Progenitor cell of endocrine pancreas (in vitro differentiated cells): Measurements from ENCODE around the gene LEFTY2. TPM values are rescaled to one million over a fixed set of nuclear protein-coding genes. Genes with fewer than 3 reads are reported as not detected.

Experiments
- DNase-seq: peaks from one replicate; pipeline ENCODE4 v3.0.0; 2021; ENCODE audit warnings: low spot score; ENCODE audit not compliant: unreplicated experiment
- H3K27ac Mint-ChIP-seq: 2 replicates; pipeline ENCODE4 v1.8.0; 2021; ENCODE audit warnings: mild to moderate bottlenecking, moderate library complexity, mixed read lengths
- H3K27me3 Mint-ChIP-seq: 2 replicates; pipeline ENCODE4 v1.8.0; 2021; ENCODE audit warnings: mixed read lengths
- H3K36me3 Mint-ChIP-seq: 2 replicates; pipeline ENCODE4 v1.8.0; 2022; ENCODE audit warnings: mixed read lengths; ENCODE audit not compliant: insufficient read depth
- H3K4me1 Mint-ChIP-seq: 2 replicates; pipeline ENCODE4 v1.8.0; 2021; ENCODE audit warnings: low read depth, mixed read lengths
- H3K4me3 Mint-ChIP-seq: 2 replicates; pipeline ENCODE4 v1.8.0; 2021; ENCODE audit warnings: low read depth, mild to moderate bottlenecking, moderate library complexity, mixed read lengths
- H3K9me3 Mint-ChIP-seq: 2 replicates; pipeline ENCODE4 v1.8.0; 2021; ENCODE audit warnings: low read depth, mixed read lengths
- total RNA-seq: library from RNA; stranded (reverse); gene quantifications from 2 replicates; pipeline ENCODE4 v1.2.1, GENCODE V29; 2021
- TF ChIP-seq, protein P1 (sequence below): fragments of 200-600 bp; sonication (generic); IDR thresholded peaks from one replicate; pipeline ENCODE4 v1.5.0; 2021; ENCODE audit warnings: antibody characterized with exemption, mild to moderate bottlenecking; ENCODE audit not compliant: unreplicated experiment

The LEFTY2 gene
- total RNA-seq, 1 donor from 2014 or later = 0.22 TPM

DNA sequence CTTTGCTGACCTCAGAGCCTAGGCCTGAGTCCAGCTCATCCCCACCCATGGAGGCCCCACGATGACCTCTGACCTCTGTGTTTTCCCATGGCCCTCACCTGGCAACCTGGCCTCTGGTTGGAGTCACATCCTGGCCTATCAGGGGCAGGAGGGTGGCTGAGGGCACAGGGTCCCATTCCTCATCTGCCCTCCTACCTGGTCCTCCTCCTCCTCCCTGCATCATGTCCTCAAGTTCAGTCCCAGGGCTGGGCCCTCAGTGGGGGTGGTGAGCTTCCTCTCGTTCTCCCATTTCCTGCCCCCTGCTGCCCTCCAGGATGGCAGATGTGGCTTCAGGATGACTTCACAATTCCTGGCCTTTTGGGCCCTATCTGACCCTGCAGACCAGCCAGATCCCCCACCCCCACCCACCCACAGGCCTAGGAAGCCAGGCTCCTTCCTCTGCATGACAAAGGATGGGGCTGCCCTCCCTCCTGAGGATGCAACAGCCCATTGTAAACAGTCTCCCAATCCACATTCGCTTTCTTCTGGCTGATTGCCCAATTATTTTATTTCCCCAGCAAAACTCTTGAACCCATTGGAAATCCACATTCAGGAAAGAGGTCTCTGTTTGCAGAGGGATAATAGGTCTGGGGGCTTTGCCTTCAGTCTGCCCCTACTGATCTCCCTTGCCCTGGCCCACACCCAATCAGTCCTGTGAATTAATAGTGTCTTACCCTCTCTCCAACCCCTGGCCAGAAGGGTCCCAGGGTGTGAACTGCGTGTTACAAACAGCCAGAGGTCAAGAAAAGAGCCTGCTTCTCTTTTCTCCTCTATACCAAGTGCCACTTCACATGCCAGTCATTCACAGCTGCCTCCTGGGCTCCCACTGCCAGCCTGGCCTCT is 41.7 kb downstream of the LEFTY2 start:
- H3K4me3 Mint-ChIP-seq = no peak overlapping the region

DNA sequence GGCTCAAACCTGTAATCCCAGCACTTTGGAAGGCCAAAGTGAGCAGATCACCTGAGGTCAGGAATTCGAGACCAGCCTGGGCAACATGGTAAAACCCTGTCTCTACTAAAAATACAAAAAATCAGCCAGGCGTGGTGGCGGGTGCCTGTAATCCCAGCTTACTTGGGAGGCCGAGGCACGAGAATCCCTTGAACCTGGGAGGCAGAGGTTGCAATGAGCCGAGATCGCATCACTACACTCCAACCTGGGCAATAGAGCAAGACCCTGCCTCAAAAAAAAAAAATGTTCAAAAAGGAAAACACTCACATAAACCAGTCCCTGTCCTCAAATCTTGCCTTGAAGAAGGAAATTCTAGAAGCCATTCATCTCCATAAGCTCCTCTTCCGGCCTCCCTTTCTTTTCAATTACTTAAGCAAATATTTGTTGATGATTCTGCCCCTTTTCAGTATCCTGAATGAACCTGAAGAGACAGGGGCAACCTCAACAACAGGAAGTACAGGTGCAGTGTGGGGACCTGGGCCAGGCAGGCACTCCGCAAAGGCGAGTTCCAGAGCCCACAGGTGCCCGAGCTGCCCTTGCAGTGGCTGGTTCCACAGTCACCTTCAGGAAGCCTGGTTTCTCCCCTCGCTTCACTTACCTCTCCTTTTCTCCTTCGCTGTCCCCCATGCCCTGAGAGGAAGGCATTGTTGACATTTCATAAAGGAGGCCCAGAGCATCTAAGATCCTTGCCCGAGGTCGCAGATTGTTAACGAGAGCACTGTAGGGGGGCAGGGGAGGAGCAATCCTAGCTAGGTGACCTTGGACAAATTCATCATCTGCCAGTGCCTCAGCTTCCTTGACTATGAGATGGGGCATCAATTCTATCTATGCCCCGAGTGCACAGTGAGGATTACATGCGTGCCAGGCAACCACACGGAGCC is 43.2 kb downstream of the LEFTY2 start:
- peak overlapping the region; percentile 16 for H3K27ac Mint-ChIP-seq
- DNase-seq = no peak
- no peaks in the 10 kb centered on the region for H3K36me3 Mint-ChIP-seq
- peaks cover 23% of the 10 kb centered on the region for H3K4me1 Mint-ChIP-seq
- H3K27me3 Mint-ChIP-seq = no peaks in the 10 kb centered on the region
- no peaks in the 10 kb centered on the region for H3K9me3 Mint-ChIP-seq
- TF ChIP-seq, protein P1, sequence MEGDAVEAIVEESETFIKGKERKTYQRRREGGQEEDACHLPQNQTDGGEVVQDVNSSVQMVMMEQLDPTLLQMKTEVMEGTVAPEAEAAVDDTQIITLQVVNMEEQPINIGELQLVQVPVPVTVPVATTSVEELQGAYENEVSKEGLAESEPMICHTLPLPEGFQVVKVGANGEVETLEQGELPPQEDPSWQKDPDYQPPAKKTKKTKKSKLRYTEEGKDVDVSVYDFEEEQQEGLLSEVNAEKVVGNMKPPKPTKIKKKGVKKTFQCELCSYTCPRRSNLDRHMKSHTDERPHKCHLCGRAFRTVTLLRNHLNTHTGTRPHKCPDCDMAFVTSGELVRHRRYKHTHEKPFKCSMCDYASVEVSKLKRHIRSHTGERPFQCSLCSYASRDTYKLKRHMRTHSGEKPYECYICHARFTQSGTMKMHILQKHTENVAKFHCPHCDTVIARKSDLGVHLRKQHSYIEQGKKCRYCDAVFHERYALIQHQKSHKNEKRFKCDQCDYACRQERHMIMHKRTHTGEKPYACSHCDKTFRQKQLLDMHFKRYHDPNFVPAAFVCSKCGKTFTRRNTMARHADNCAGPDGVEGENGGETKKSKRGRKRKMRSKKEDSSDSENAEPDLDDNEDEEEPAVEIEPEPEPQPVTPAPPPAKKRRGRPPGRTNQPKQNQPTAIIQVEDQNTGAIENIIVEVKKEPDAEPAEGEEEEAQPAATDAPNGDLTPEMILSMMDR = no peak
- H3K4me3 Mint-ChIP-seq = no peak overlapping the region

More for the DNA sequence above, 41.7 kb downstream of the LEFTY2 start:
- no peak overlapping the region for H3K27ac Mint-ChIP-seq
- no peak for DNase-seq
- TF ChIP-seq, protein P1 = no peak
- no peaks in the 10 kb centered on the region for H3K9me3 Mint-ChIP-seq
- no peaks in the 10 kb centered on the region for H3K36me3 Mint-ChIP-seq
- H3K27me3 Mint-ChIP-seq = no peaks in the 10 kb centered on the region
- peaks cover 21% of the 10 kb centered on the region for H3K4me1 Mint-ChIP-seq

DNA sequence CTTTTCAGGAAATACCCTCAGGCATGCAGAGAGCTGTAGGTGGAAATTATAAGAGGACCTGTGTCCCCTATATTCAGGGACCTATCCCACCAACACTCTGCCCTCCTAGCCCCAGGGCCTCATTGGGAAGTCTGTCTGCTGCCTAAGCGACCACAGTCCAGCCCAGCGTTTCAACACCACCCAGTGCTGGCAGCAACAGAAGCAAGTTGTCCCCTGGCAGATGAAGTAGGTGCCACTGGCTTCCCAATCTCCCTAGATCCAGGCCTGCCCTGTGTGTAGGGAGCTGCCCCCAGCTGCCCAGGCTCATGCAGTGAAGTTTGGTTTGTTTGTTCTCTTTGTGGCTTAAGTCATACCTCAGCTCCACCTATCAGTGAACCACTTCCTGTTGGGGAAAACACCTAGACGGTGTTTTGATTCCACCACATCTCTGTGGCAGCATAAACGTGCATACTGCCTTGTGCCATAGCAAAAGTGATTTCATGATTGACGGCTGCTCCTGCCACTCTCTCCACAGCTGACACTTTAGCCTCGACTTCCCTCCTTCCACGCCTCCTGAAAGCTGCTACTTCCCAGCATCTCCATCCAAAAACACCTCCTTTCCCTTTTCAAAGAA is 44.0 kb downstream of the LEFTY2 start:
- Mint-ChIP-seq H3K4me1 (peaks cover 23% of the 10 kb centered on the region), H3K4me3 (no peak overlapping the region), H3K9me3 (no peaks in the 10 kb centered on the region), H3K36me3 (no peaks in the 10 kb centered on the region), H3K27me3 (no peaks in the 10 kb centered on the region), H3K27ac (peak overlapping the region; percentile 63)
- no peak for DNase-seq
- TF ChIP-seq, protein P1 = no peak

DNA sequence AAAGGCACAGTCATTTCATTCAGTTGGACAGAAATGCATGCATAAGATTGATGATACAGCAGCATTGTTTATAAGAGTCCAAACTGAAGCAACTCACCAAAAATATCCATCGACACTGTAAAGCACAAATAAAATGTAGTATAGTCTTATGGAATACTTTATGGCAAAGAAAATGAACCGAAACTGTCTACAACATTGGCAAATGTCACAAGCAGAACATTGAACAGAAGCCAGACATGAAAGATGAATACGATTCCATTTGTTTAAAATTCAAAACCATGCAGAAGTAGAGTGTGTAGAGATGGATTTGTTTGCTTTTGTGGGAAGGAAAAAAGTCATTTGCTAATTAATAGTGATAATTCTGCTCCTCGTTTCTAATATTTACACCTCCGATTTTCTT is 44.5 kb downstream of the LEFTY2 start:
- Mint-ChIP-seq H3K9me3 (no peaks in the 10 kb centered on the region), H3K27me3 (no peaks in the 10 kb centered on the region), H3K27ac (no peak overlapping the region), H3K4me1 (peaks cover 23% of the 10 kb centered on the region), H3K4me3 (no peak overlapping the region), H3K36me3 (no peaks in the 10 kb centered on the region)
- TF ChIP-seq, protein P1 = no peak
- no peak for DNase-seq

DNA sequence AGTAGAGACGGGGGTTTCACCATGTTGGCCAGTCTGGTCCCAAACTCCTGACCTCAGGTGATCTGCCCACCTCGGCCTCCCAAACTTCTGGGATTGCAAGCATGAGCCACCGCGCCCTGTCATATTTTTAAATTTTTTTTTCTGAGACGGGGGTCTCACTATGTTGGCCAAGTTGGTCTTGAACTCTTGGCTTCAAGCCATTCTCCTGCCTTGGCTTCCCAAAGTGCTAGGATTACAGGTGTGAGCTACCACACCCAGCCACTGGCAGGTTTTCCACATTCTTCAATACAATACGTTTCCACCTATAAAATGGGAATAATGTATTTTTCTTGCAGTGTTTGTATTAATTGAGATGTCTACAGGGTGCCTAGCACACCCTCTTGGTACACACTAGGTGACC is 48.7 kb downstream of the LEFTY2 start:
- Mint-ChIP-seq H3K36me3 (peaks cover 1% of the 10 kb centered on the region), H3K9me3 (no peaks in the 10 kb centered on the region), H3K27me3 (no peaks in the 10 kb centered on the region), H3K4me3 (no peak overlapping the region), H3K27ac (no peak overlapping the region), H3K4me1 (peaks cover 34% of the 10 kb centered on the region)
- TF ChIP-seq, protein P1 = no peak
- DNase-seq = no peak
